ENCODE data around the gene TCF25.
A peak's percentile ranks its signal among the peaks of the same experiment; 100 is the strongest.

The TCF25 gene

GRCh38 chr16:89921702-89922476 lies 48.5 kb downstream of the TCF25 start (continued):
- no peak for TF ChIP-seq SETDB1 (IDR thresholded peaks at IDR 0.05; ENCODE audit: insufficient read length, low read length)
- no peak for TF ChIP-seq ZNF16 (tag by site-specific recombination; IDR thresholded peaks at IDR 0.05; ENCODE audit: low read depth)
- peak; percentile 74 for TF ChIP-seq ZFHX2 (tag by site-specific recombination; conservative IDR thresholded peaks at IDR 0.05)
- no peak for TF ChIP-seq YY1 (tag by site-specific recombination; IDR thresholded peaks at IDR 0.05)
- TF ChIP-seq, protein P1, sequence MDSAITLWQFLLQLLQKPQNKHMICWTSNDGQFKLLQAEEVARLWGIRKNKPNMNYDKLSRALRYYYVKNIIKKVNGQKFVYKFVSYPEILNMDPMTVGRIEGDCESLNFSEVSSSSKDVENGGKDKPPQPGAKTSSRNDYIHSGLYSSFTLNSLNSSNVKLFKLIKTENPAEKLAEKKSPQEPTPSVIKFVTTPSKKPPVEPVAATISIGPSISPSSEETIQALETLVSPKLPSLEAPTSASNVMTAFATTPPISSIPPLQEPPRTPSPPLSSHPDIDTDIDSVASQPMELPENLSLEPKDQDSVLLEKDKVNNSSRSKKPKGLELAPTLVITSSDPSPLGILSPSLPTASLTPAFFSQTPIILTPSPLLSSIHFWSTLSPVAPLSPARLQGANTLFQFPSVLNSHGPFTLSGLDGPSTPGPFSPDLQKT (IDR thresholded peaks at IDR 0.05; ENCODE audit: borderline replicate concordance, low read depth, low read length): no peak
- TF ChIP-seq ZNF423 (tag by site-specific recombination; IDR thresholded peaks at IDR 0.05): no peak
- TF ChIP-seq, protein P2, sequence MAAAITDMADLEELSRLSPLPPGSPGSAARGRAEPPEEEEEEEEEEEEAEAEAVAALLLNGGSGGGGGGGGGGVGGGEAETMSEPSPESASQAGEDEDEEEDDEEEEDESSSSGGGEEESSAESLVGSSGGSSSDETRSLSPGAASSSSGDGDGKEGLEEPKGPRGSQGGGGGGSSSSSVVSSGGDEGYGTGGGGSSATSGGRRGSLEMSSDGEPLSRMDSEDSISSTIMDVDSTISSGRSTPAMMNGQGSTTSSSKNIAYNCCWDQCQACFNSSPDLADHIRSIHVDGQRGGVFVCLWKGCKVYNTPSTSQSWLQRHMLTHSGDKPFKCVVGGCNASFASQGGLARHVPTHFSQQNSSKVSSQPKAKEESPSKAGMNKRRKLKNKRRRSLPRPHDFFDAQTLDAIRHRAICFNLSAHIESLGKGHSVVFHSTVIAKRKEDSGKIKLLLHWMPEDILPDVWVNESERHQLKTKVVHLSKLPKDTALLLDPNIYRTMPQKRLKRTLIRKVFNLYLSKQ (tag by site-specific recombination; IDR thresholded peaks at IDR 0.05; ENCODE audit: borderline replicate concordance): no peak
- no peak for TF ChIP-seq ZNF114 (tag by site-specific recombination; IDR thresholded peaks at IDR 0.05)
- peak; percentile 58; the same call in 1 of the 2 replicates for TF ChIP-seq ZSCAN30 (tag by site-specific recombination; IDR thresholded peaks at IDR 0.05)
- no peak for TF ChIP-seq ZNF530 (tag by site-specific recombination; IDR thresholded peaks at IDR 0.05; ENCODE audit: low read depth)
- TF ChIP-seq ZNF776 (tag by site-specific recombination; IDR thresholded peaks at IDR 0.05; ENCODE audit: borderline replicate concordance): no peak
- TF ChIP-seq ZNF843 (tag by site-specific recombination; IDR thresholded peaks at IDR 0.05): peak; percentile 14; the same call in 1 of the 2 replicates
- no peak for TF ChIP-seq ZNF23 (tag by site-specific recombination; IDR thresholded peaks at IDR 0.05; ENCODE audit: borderline replicate concordance)
- TF ChIP-seq, protein P3, sequence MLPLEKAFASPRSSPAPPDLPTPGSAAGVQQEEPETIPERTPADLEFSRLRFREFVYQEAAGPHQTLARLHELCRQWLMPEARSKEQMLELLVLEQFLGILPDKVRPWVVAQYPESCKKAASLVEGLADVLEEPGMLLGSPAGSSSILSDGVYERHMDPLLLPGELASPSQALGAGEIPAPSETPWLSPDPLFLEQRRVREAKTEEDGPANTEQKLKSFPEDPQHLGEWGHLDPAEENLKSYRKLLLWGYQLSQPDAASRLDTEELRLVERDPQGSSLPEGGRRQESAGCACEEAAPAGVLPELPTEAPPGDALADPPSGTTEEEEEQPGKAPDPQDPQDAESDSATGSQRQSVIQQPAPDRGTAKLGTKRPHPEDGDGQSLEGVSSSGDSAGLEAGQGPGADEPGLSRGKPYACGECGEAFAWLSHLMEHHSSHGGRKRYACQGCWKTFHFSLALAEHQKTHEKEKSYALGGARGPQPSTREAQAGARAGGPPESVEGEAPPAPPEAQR (tag by site-specific recombination; IDR thresholded peaks at IDR 0.05): no peak
- no peak for TF ChIP-seq HOXA7 (CRISPR knock-in tag; IDR thresholded peaks at IDR 0.05; ENCODE audit: borderline replicate concordance)
- no peak for TF ChIP-seq ZNF174 (tag by site-specific recombination; IDR thresholded peaks at IDR 0.05)
- TF ChIP-seq ZNF596 (tag by site-specific recombination; IDR thresholded peaks at IDR 0.05): 0 out of 2 replicates have a peak, but pooled peaks have one; percentile 8
- peak; percentile 35; the same call in 1 of the 2 replicates for TF ChIP-seq ZXDB (tag by site-specific recombination; IDR thresholded peaks at IDR 0.05)
- TF ChIP-seq ZBTB48 (tag by site-specific recombination; IDR thresholded peaks at IDR 0.05): no peak; the same call in 1 of the 2 replicates
- TF ChIP-seq ZNF626 (tag by site-specific recombination; IDR thresholded peaks at IDR 0.05): no peak
- no peak for TF ChIP-seq ZNF747 (tag by site-specific recombination; IDR thresholded peaks at IDR 0.05)
- no peak for TF ChIP-seq ZNF658 (tag by site-specific recombination; IDR thresholded peaks at IDR 0.05)
- no peak for TF ChIP-seq ZNF677 (tag by site-specific recombination; IDR thresholded peaks at IDR 0.05)
- no peak for TF ChIP-seq ZNF707 (tag by site-specific recombination; IDR thresholded peaks at IDR 0.05)
- no peak for TF ChIP-seq RBAK (tag by site-specific recombination; IDR thresholded peaks at IDR 0.05)
- no peak for TF ChIP-seq ZNF302 (tag by site-specific recombination; IDR thresholded peaks at IDR 0.05; ENCODE audit: low read depth)
- no peak for TF ChIP-seq ZNF266 (tag by site-specific recombination; IDR thresholded peaks at IDR 0.05; ENCODE audit: low read depth)
- TF ChIP-seq ZNF549 (tag by site-specific recombination; IDR thresholded peaks at IDR 0.05): no peak
- TF ChIP-seq ZNF274 (IDR thresholded peaks at IDR 0.05; ENCODE audit: low read length): no peak
- TF ChIP-seq ZNF274 (tag by site-specific recombination; IDR thresholded peaks at IDR 0.05; ENCODE audit: borderline replicate concordance): no peak
- no peak for TF ChIP-seq KLF7 (tag by site-specific recombination; IDR thresholded peaks at IDR 0.05; ENCODE audit: borderline replicate concordance)
- TF ChIP-seq ZBTB1 (tag by site-specific recombination; IDR thresholded peaks at IDR 0.05): no peak
- TF ChIP-seq REST (tag by site-specific recombination; IDR thresholded peaks at IDR 0.05): no peak
- TF ChIP-seq ZNF837 (tag by site-specific recombination; IDR thresholded peaks at IDR 0.05): no peak
- TF ChIP-seq MZF1 (tag by site-specific recombination; IDR thresholded peaks at IDR 0.05; ENCODE audit: borderline replicate concordance): no peak

Data from HEK293 (cell line).